Keratinocyte (primary cell): Measurements from ENCODE around the gene GGT7.

Source experiments
- CTCF ChIP-seq, 3 experiments: IDR thresholded peaks in 1 of 3; conservative IDR thresholded peaks in 1 of 3; optimal IDR thresholded peaks in 1 of 3; 2 replicates in 2 of 3; 3 replicates in 1 of 3; pipeline versions ENCODE3 to v1.5.1; 2011; ENCODE audit warnings: low read length in 3 of 3, mild to moderate bottlenecking in 3 of 3, moderate library complexity in 2 of 3, control low read depth in 1 of 3, inconsistent platforms in 1 of 3; ENCODE audit not compliant: insufficient read depth in 2 of 3; ENCODE audit errors: extremely low read depth in 1 of 3
- EZH2 ChIP-seq: IDR thresholded peaks from one replicate; pipeline ENCODE4 v1.6.1; 2012; ENCODE audit warnings: inconsistent platforms, mild to moderate bottlenecking, low read length, moderate library complexity

GRCh38 chr20:34920055-34920454 lies 47.4 kb upstream of the GGT7 start:
- TF ChIP-seq CTCF (optimal IDR thresholded peaks at IDR 0.05 in 1 of 3, IDR thresholded peaks at IDR 0.05 in 1 of 3, conservative IDR thresholded peaks at IDR 0.05 in 1 of 3; ENCODE audit: extremely low read depth in 1 of 3, insufficient read depth in 2 of 3, low read length in 3 of 3) (no peak), EZH2 (no peak)
